ENCODE results near the gene OGFOD3.
"Not testable (repeated sequence)": the region's sequence is repeated elsewhere in the genome, so short reads cannot be mapped to it uniquely, and the experiment has no call there.

Gene OGFOD3

DNA sequence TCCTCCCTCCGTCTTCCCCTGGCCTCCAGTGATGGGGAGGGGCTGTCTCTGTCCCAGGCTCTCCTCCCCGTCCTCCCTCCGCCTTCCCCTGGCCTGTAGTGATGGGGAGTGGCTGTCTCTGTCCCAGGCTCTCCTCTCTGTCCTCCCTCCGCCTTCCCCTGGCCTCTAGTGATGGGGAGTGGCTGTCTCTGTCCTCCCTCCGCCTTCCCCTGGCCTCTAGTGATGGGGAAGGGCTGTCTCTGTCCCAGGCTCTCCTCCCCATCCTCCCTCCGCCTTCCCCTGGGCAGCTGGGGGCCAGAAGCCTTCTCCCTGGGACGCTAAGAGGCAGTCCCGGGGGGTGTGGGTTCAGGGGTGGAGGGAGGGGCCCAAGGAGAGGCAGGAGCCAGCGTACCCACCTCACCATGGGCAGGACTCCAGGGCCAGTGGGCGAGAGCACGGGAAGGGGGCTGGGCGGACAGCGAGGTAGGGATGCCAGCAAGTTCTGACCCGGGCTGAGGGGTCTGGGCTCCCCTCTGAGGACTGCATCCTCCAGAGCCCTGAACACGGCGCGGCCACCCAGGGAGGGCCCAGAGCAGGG is 32.0 kb downstream of the OGFOD3 start:
- H3K36me3 ChIP-seq (ENCODE audit: control insufficient read depth, insufficient read depth, low read length) = no peaks in the 10 kb centered on the region
- H3K27ac ChIP-seq (ENCODE audit: low read depth, low read length) = no peak overlapping the region
- no peak overlapping the region for H3K9ac ChIP-seq (ENCODE audit: low read depth, low read length)
- H3K9me3 ChIP-seq (ENCODE audit: control insufficient read depth, insufficient read depth, low read length) = no peaks in the 10 kb centered on the region
- no peaks in the 10 kb centered on the region for H3K4me1 ChIP-seq (ENCODE audit: control insufficient read depth, insufficient read depth, low read length)
- H3K27me3 ChIP-seq (ENCODE audit: control insufficient read depth, insufficient read depth, low read length) = no peaks in the 10 kb centered on the region
- no peak overlapping the region for H3K4me3 ChIP-seq (ENCODE audit: low read depth, low read length)

- Histone ChIP-seq H3K27me3 (ENCODE audit: control insufficient read depth, insufficient read depth, low read length) (no peaks in the 10 kb centered on the region), H3K27ac (ENCODE audit: low read depth, low read length) (no peak overlapping the region), H3K4me1 (ENCODE audit: control insufficient read depth, insufficient read depth, low read length) (no peaks in the 10 kb centered on the region), H3K9me3 (ENCODE audit: control insufficient read depth, insufficient read depth, low read length) (no peaks in the 10 kb centered on the region), H3K4me3 (ENCODE audit: low read depth, low read length) (no peak overlapping the region), H3K36me3 (ENCODE audit: control insufficient read depth, insufficient read depth, low read length) (no peaks in the 10 kb centered on the region), H3K9ac (ENCODE audit: low read depth, low read length) (no peak overlapping the region)
Observed at GRCh38 chr17:82385559-82386254, 32.7 kb downstream of the OGFOD3 start.

DNA sequence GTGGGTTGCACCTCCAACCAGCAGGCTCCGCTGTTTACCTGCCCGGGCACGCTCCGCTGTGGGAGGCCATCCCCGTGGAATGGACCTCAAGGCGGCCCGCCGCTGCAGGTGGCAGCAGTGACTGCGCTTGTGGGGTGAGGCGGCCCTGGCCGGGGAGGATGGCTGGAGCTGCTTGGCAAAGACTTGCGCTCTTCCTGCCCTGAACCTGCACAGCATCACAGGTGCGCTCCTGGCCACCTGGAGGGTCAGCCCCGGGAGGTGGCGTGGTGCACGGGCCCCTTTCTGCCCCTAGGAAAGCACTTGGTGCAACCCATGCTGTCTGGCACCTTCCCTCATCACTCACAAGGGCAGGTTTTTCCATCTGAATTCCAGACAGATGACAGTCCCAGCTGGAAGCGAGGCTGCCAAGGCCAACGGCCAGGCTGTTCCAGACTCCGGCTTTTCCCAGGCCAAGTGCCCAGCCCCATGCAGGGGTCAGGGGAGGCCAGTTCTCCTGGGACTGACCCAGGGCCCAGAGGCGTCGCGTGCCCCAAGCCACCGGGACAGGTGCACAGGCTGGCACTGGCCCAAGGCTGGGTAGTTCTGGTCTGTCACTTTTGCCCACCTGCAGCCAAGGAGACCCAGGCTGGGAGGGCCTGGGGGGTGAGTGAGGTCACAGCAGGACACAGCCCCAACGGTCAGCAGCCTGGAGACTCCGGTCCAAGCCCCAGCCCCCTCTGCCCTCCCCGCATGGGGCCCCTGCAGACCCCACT is 33.5 kb downstream of the OGFOD3 start:
- Histone ChIP-seq H3K27ac (ENCODE audit: low read depth, low read length) (no peak overlapping the region), H3K4me3 (ENCODE audit: low read depth, low read length) (no peak overlapping the region)

DNA sequence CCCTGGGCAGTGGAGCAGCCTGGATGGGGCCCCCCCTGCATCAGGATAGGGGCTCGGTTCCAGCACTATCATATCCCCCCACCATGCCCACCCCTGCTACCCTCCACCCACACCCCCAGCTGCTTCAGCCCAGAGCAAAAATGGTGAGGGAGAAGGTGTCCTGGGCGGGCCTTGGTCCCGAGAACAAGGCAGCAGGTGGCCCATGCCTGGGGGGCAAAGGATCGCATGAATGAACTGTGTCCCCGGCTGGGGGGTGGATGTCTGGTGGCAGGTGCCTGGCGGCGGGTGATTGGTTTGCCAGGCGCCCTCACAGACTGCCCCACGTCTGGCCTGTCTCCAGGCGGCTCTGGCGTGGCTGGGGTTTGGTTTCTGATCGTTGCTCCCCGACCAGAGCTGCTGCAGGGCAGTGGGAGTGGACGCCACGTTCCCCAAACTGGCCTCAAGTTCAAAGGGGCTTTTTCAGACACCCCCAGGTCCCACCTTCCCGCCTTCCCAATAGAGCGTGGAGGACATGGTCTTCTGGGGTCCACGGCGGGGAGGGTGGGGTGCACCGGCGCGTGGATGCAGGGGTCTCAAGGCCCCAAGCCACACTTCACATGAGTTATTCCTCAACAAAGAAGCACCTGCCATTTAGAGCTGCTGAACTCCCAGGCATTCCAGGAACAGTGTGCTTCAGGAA is 34.2 kb downstream of the OGFOD3 start:
- no peaks in the 10 kb centered on the region for H3K9me3 ChIP-seq (ENCODE audit: control insufficient read depth, insufficient read depth, low read length)
- H3K4me3 ChIP-seq (ENCODE audit: low read depth, low read length) = no peak overlapping the region
- no peaks in the 10 kb centered on the region for H3K27me3 ChIP-seq (ENCODE audit: control insufficient read depth, insufficient read depth, low read length)
- H3K36me3 ChIP-seq (ENCODE audit: control insufficient read depth, insufficient read depth, low read length) = no peaks in the 10 kb centered on the region
- no peak overlapping the region for H3K27ac ChIP-seq (ENCODE audit: low read depth, low read length)
- H3K9ac ChIP-seq (ENCODE audit: low read depth, low read length) = no peak overlapping the region
- H3K4me1 ChIP-seq (ENCODE audit: control insufficient read depth, insufficient read depth, low read length) = no peaks in the 10 kb centered on the region

More for the DNA sequence above, 33.5 kb downstream of the OGFOD3 start:
- H3K36me3 ChIP-seq (ENCODE audit: control insufficient read depth, insufficient read depth, low read length) = no peaks in the 10 kb centered on the region
- H3K4me1 ChIP-seq (ENCODE audit: control insufficient read depth, insufficient read depth, low read length) = no peaks in the 10 kb centered on the region
- H3K27me3 ChIP-seq (ENCODE audit: control insufficient read depth, insufficient read depth, low read length) = no peaks in the 10 kb centered on the region
- no peak overlapping the region for H3K9ac ChIP-seq (ENCODE audit: low read depth, low read length)
- no peaks in the 10 kb centered on the region for H3K9me3 ChIP-seq (ENCODE audit: control insufficient read depth, insufficient read depth, low read length)

DNA sequence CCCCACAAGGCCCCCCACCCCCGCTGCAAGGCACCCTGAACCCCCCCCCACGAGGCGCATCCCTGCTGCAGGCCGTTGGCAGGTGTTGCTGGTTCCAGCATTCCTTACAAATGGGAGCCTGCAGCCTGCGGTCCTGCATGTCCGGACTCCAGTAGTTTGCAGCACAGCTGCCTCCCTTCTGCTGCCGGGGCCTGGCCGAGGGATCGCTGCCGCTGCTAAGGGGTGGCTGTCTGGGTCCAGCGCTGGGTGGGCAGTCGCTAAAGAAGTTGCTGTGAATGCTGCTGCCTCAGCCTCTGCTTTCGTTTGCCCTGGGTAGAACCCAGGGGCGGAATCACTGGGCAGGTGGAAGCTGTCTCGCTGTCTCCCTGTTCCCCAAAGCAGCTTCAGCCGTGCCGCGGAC is 35.0 kb downstream of the OGFOD3 start:
- H3K36me3 ChIP-seq (ENCODE audit: control insufficient read depth, insufficient read depth, low read length) = no peaks in the 10 kb centered on the region
- no peak overlapping the region for H3K9ac ChIP-seq (ENCODE audit: low read depth, low read length)
- H3K27me3 ChIP-seq (ENCODE audit: control insufficient read depth, insufficient read depth, low read length) = no peaks in the 10 kb centered on the region
- H3K4me1 ChIP-seq (ENCODE audit: control insufficient read depth, insufficient read depth, low read length) = no peaks in the 10 kb centered on the region
- no peak overlapping the region for H3K27ac ChIP-seq (ENCODE audit: low read depth, low read length)
- H3K9me3 ChIP-seq (ENCODE audit: control insufficient read depth, insufficient read depth, low read length) = no peaks in the 10 kb centered on the region
- H3K4me3 ChIP-seq (ENCODE audit: low read depth, low read length) = no peak overlapping the region

GRCh38 chr17:82382933-82383255 is 35.5 kb downstream of the OGFOD3 start:
- Histone ChIP-seq H3K27me3 (ENCODE audit: control insufficient read depth, insufficient read depth, low read length) (no peaks in the 10 kb centered on the region), H3K9ac (ENCODE audit: low read depth, low read length) (no peak overlapping the region), H3K4me1 (ENCODE audit: control insufficient read depth, insufficient read depth, low read length) (no peaks in the 10 kb centered on the region), H3K9me3 (ENCODE audit: control insufficient read depth, insufficient read depth, low read length) (no peaks in the 10 kb centered on the region), H3K27ac (ENCODE audit: low read depth, low read length) (no peak overlapping the region), H3K4me3 (ENCODE audit: low read depth, low read length) (no peak overlapping the region), H3K36me3 (ENCODE audit: control insufficient read depth, insufficient read depth, low read length) (no peaks in the 10 kb centered on the region)

- H3K9me3 ChIP-seq (ENCODE audit: control insufficient read depth, insufficient read depth, low read length); H3K36me3 ChIP-seq (ENCODE audit: control insufficient read depth, insufficient read depth, low read length); H3K27me3 ChIP-seq (ENCODE audit: control insufficient read depth, insufficient read depth, low read length); H3K27ac ChIP-seq (ENCODE audit: low read depth, low read length); H3K4me1 ChIP-seq (ENCODE audit: control insufficient read depth, insufficient read depth, low read length); H3K9ac ChIP-seq (ENCODE audit: low read depth, low read length); H3K4me3 ChIP-seq (ENCODE audit: low read depth, low read length): not testable (repeated sequence)
Observed at GRCh38 chr17:82382220-82382932, 36.0 kb downstream of the OGFOD3 start.

GRCh38 chr17:82381703-82382009 is 36.7 kb downstream of the OGFOD3 start:
- H3K9me3 ChIP-seq (ENCODE audit: control insufficient read depth, insufficient read depth, low read length); H3K36me3 ChIP-seq (ENCODE audit: control insufficient read depth, insufficient read depth, low read length); H3K4me1 ChIP-seq (ENCODE audit: control insufficient read depth, insufficient read depth, low read length); H3K27me3 ChIP-seq (ENCODE audit: control insufficient read depth, insufficient read depth, low read length); H3K4me3 ChIP-seq (ENCODE audit: low read depth, low read length); H3K27ac ChIP-seq (ENCODE audit: low read depth, low read length); H3K9ac ChIP-seq (ENCODE audit: low read depth, low read length): not testable (repeated sequence)

GRCh38 chr17:82380860-82381702 is 37.3 kb downstream of the OGFOD3 start:
- H3K27ac ChIP-seq (ENCODE audit: low read depth, low read length) = no peak overlapping the region
- H3K9me3 ChIP-seq (ENCODE audit: control insufficient read depth, insufficient read depth, low read length) = no peaks in the 10 kb centered on the region
- no peaks in the 10 kb centered on the region for H3K36me3 ChIP-seq (ENCODE audit: control insufficient read depth, insufficient read depth, low read length)
- no peak overlapping the region for H3K9ac ChIP-seq (ENCODE audit: low read depth, low read length)
- no peak overlapping the region for H3K4me3 ChIP-seq (ENCODE audit: low read depth, low read length)
- no peaks in the 10 kb centered on the region for H3K4me1 ChIP-seq (ENCODE audit: control insufficient read depth, insufficient read depth, low read length)
- 0 out of 2 replicates have a peak, but pooled peaks cover under 1% of the 10 kb centered on the region for H3K27me3 ChIP-seq (ENCODE audit: control insufficient read depth, insufficient read depth, low read length)

GRCh38 chr17:82378741-82379021 is 39.7 kb downstream of the OGFOD3 start:
- H3K4me1 ChIP-seq (ENCODE audit: control insufficient read depth, insufficient read depth, low read length) = no peaks in the 10 kb centered on the region
- no peak overlapping the region for H3K9ac ChIP-seq (ENCODE audit: low read depth, low read length)
- H3K9me3 ChIP-seq (ENCODE audit: control insufficient read depth, insufficient read depth, low read length) = no peaks in the 10 kb centered on the region
- no peak overlapping the region for H3K27ac ChIP-seq (ENCODE audit: low read depth, low read length)
- peaks cover 22% of the 10 kb centered on the region for H3K27me3 ChIP-seq (ENCODE audit: control insufficient read depth, insufficient read depth, low read length)
- H3K4me3 ChIP-seq (ENCODE audit: low read depth, low read length) = no peak overlapping the region
- no peaks in the 10 kb centered on the region for H3K36me3 ChIP-seq (ENCODE audit: control insufficient read depth, insufficient read depth, low read length)

Measured in HUES48 (cell line).